Cerebellar nuclear complex (tissue), 1 donor: ENCODE data around the gene CLVS2.
A peak's percentile ranks its signal among the peaks of the same experiment; 100 is the strongest.

ENCODE experiments used
- DNase-seq, 2 experiments: peaks; one replicate each; lab custom pipeline; 2025; lab: John Stamatoyannopoulos, UW

The CLVS2 gene, protein sequence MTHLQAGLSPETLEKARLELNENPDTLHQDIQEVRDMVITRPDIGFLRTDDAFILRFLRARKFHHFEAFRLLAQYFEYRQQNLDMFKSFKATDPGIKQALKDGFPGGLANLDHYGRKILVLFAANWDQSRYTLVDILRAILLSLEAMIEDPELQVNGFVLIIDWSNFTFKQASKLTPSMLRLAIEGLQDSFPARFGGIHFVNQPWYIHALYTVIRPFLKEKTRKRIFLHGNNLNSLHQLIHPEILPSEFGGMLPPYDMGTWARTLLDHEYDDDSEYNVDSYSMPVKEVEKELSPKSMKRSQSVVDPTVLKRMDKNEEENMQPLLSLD

DNA sequence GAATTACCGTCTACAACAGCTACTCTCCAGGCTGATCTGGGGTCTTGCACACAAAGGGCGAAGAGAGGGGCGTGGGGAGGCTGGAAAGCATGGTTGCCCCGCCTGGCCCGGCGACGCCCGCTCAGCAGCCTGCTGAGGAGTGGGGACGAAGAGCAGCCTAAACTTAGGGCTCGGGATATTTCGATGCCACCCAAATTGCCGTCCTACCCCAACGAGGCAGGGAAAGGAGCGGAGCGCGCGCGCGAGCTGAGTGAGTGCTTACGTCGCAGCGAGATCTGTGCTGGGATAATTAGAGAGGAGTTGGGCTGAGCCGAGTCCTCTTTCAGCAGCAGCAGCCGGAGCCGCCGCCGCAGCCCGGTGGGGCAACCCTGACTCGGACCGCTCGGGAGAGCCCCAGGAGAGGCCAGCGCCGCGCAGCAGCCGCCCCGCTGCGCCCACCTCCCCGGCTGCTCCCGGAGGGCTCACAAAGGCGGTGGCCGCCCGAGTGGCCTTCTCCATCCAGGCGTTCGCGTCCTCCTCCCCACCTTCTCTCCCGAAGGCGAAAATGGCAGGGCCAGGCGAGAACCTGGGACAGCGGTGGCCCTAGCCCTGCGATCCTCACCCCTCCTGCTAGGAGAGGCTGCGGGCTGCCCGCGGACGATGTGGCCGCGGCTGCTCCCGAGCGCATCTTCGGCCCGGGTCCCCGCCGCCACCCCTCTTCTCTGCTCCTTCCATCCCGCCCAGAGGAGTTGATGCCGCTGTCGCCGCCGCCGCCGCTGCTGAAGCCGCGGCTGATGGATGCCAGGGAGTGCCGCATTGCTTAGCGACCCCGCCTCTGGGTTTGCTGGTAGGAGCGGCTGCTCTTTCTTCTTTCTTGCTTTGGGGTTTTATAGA is at the start of gene CLVS2:
Gene CLVS2, plus strand, starts transcription at position 315 of the 873 bp plus-strand sequence. CDS start 1,543 bp downstream, outside the sequence.
- peak in 1 of 2 experiments; percentile 56 for DNase-seq

DNA sequence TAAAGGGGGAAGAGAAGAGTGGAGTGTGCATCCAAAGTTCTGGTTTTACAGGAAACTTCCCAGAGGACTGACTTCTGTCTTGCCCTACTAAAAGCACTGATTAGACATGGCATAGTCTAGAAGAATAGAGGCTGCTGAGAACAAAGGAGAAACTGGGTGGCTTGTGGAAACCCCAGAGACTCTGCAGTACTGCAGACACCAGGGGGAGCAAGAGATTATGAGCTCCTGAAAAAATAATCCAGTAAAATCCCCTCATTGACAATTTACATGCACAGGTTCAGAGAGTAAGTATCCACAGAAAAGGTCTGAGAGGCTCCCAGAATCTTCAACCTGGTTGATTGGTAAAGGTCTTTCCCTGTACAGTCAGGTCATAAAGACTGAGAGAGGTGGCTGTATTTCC is 48.7 kb upstream of the CLVS2 start:
- DNase-seq, result no peak

DNA sequence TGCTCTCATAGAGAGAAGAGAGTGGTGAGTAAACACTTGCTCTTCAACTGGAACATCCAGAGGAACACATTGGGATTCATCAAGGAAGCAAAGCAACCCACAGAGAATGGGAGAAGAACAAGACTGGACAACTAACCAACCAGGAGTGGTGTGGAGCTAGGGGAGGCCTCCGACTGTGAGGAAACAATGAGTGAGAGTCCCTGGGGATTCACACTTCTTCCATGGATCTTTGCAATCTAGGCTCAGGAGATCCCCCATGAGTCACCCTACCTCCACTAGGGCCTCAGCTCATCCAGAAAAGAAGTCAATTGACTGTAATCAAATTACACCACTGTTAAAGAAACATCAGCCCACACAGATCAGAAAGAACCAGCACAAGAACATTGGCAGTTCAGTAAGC is 42.3 kb upstream of the CLVS2 start:
- DNase-seq, result no peak

DNA sequence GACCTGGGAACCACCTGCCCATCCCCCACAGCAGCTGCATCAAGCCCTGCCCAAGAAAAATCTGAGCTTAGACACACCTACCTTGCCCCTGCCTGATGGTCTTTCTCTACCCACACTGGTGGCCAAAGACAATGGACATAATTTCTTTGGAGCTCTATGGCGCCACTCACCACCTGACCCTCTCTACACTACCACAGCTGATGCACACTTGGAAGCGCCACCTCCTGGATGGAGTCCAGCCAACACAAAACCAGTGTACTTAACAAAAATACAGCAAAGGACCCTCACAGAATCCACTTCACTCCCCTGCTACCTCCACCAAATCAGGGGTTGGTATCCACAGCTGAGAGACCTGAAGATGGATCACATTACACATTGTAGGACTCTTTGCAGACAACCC is 39.7 kb upstream of the CLVS2 start:
- DNase-seq, result no peak

DNA sequence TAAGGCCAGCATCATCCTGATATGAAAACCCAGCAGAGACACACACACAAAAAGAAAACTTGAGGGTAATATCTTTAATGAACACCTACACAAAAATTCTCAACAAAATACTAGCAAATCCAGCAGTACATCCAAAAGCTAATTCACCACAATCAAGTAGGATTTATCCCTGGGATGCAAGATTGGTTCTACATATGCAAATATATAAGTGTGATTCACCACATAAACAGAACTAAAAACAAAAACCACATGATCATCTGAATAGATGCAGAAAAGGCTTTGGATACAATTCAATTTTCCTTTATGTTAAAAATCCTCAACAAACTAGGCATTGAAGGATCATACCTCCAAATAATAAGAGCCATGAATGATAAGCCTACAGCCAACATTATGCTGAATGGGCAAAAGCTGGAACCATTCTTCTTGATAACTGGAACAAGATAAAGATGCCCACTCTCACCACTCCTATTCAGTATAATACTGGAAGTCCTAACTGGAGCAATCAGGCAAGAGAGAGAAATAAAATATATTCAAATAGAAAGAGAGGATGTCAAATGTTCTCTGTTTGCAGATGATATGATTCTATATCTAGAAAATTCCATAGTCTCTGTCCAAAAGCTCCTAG is 33.9 kb upstream of the CLVS2 start:
- no peak for DNase-seq

DNA sequence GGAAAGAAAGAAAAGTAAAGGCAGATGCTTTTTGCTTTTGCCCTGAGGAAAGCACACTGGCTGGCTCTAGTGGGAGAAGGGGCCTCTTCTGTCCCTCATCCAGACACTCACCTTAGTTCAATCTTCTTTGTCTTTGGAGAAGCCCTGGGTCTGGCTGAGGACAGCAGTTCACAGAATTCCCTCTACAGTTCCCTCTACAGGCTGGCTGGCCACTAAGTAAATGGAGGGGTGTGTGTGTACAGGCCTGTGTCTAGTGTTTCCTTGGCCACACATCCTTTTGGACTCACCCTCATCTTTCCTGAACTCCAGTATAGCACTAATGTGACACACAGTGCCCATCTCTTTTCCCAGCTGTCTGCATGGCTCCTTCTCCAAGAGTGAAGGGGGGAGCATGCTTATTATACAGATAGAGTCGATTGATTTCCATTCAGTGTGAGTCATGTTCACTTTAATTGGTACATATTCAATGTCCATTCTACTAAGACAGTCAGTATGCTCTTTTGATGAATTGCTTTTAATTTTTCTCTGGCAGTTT is 26.0 kb upstream of the CLVS2 start:
- no peak for DNase-seq

DNA sequence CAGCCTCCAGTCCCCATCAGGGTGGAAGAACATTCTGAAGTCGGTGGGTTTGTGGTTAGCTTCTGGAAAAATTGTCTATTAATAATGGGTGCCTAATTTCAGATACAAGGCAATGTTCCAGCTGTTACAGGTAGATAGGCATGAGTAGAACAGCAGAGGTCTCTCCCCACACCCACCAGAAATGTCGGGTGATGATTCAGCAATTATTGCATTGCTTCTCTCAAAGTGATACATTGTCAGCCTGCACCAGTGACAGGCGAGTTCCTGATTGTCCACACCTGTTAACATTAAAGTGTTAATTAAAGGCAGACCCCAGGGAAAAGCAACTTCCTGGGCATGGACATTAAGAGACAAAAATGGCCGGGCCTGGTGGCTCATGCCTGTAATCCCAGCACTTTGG is 18.9 kb upstream of the CLVS2 start:
- DNase-seq, result no peak

DNA sequence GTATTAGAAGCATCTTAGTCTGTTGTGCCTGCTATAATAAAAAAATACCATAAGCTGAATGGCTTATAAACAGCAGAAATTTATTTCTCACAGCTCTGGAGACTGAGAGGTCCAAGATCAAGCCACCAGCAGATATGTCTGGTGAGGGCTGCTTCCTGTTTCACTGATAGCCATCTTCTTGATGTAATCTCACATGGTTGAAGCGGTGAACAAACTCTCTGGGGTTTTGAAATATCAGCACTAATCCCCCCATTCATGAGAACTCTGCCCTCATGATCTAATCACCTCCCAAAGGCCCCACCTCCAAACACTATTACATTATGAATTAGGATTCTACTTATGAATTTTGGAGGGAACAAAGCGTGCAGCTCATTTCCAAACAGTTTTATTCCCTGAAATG is 11.6 kb upstream of the CLVS2 start:
- no peak for DNase-seq

DNA sequence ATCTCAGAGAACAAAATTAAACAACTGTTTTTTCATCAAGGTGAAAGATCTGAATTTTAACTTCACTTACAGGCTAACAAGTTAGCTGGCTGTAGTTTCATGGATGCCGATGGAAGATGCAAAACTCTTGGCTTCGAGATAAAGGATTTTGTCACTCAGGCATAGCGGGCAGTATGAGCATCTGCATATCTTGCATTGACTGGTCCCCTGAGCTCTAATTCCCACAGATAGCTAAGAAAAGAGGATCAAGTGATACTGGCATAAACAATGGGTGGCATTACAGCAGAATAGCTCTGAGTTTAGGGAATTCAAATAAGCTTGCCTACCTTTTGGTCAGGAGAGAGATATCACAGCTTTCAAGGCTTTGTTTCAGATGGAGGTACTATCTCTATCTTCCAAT is 1.8 kb upstream of the CLVS2 start:
- DNase-seq, result no peak

DNA sequence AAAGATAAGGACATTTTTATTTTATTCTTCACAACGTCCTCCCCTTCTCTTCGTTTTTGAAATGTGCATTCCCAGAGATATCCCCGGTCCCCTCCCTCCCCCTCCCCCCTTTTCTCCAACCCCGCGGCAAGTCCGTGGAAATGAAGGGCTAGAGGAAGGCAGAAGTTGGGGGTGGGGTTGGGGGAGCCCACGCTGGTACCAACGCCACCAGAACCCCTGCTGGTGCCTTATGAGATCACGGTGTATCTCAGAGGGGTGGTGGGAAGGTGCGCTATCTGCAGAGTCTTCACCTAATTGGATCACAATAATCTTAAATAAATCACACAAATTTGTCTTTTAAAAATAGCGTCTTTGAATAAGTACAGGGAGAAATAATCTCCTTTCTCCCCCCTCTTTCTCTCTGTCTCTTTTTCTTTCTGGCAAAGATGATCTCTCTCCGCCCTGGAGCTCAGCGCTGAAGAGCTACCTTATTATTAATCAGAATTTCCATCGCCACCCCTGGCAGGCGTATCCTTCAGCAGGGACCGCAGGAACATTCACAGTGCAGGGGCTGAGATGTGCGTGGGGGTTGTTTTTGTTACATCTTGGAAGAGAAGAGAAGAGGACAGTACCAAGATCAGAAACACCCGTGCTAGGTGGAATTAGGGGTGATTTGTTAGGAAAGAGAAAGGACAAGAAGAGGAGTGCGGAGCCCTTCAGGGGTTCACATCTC is 915 bp downstream of the CLVS2 start:
- no peak for DNase-seq

DNA sequence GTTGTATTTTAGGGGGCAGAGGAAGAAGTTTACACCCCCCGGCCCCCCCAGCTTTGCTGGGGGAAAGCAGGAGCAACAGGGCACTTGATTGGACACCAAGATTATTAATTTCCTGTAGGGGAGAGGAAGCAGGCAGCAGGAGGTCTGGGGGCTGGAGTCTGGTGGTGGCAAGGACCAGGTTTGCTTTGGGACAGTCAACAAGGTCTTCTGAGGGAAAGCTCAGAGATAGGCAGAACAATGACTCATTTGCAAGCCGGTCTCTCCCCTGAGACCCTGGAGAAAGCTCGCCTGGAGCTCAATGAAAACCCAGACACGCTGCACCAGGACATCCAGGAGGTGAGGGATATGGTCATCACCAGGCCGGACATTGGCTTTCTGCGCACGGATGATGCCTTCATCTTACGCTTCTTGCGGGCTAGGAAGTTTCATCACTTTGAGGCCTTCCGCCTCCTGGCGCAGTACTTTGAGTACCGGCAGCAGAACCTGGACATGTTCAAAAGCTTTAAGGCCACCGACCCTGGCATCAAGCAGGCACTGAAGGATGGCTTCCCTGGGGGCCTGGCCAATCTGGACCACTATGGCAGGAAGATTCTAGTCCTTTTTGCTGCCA is 1.6 kb downstream of the CLVS2 start:
- DNase-seq, result peak in 1 of 2 experiments; percentile 47

DNA sequence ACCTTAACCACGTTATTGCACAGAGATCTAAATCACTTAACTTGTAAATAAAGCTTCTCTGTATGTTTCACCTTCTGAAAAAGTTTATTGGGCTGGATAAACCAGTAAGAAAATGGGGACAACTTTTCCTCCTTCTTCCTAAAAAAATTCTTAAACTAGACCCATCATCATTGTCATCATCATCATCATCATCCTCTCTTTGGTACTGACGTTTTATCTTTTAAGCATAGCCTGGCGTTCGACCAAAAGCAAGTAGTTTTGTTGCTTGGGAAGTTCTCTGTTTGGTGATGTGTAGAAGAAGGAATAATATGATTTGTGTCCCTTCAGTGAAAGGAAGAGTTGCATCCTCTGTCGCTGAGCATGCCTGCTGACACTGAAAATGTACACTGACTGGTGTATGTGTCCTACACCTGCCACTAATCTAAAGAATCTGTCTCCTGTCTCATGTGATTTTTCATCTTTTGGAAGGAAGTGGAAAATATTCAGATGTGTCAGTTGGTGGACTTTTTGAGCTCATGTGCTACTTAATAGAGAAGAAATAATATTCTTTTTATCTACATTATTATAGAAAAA is 2.5 kb downstream of the CLVS2 start:
- no peak for DNase-seq

DNA sequence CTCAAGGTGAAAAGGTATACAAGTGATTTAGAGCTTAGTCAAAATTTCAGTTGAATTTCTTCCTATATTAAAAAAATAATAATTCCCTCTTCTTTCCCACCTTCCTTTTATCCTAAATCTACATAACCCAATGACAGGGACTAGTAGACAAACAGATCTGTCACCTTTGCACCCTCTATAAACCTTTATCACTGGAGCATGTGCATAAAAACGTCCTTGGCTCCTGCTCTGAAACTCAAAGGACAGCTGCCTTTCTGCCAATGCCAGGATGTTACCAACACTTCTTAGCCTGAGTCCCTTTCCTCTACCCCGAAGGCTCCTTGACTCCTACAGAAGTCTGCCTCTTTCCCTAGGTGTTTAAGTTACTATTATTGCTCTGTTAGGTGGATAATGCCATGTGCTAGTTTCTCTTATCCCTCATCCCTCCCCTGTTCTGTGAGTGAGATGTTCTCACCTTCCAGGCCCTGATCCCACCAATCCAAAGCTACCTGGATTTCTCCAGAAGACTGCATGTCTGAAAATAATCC is 4.3 kb downstream of the CLVS2 start:
- no peak for DNase-seq

DNA sequence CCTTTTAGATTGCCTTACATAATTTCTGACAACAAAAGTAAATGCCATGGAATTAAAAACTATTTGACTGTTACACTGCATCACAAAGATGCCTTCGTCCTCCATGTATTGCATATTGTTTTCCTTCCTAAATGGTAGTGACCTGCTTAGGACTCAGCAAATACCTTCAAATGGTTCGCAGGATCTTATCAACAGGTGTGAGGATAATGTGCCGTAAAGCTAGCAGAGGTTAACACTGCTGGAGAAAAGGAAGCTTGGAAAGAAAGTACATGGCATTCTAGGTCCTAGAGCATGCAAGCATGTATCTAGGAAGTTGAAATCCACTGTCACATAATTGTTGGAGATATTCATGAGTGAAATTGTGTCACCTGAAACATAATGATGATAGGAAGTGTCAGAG is 5.5 kb downstream of the CLVS2 start:
- no peak for DNase-seq

DNA sequence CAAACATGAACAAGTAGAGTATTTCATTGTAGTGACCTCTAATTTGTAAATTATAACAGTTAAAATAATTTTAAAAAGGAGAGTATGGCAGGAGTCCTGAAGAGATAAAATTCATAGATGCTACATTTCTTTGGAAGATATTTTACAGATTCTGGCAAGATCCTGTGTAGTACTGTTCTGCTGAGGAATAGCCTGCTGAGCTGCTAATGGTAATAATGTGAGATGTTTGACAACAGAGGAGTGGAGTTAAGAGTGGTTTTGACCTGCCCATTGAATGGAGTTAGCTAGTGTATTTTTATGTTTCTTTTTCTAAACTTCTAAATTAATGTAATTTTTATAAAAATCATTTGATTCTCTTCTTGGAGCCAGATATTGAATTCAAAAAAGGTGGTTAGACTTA is 11.8 kb downstream of the CLVS2 start:
- DNase-seq, result no peak

DNA sequence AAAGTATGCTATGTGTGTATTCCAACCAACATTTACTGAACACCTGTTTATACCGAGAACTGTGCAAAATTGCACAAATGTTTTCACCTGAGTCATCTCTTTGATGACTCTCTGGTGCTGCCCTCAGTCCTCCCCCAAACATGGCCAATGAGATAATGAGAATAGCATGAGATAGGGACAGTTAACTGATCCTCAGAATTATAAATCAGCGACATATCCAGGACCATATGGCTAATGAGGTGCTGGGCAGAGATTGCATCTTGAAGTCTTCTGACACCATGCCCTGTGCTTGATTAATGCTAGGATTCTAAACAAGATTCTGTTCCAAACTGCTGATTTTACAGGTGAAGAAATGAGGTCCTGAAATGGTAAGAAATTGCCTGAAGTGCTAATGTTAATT is 13.0 kb downstream of the CLVS2 start:
- no peak for DNase-seq

DNA sequence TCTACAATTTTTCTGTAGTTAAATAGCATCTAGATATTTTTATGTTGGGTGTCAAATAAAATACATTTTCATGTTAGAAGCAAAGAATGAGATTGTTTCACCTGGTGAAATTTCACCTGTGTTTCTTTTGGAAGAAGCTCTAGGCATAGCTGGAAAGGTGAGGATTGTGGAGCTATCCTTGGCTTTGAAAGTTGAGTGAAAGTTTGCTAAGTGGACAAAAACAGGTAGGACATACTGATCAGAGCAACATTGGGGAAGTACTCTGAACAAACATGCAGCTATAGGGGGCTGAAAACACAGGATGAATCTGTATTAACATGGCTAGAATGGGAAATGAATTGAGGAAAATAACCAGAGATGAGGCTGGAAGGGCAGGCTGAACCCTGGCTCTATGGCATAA is 18.8 kb downstream of the CLVS2 start:
- DNase-seq, result no peak

DNA sequence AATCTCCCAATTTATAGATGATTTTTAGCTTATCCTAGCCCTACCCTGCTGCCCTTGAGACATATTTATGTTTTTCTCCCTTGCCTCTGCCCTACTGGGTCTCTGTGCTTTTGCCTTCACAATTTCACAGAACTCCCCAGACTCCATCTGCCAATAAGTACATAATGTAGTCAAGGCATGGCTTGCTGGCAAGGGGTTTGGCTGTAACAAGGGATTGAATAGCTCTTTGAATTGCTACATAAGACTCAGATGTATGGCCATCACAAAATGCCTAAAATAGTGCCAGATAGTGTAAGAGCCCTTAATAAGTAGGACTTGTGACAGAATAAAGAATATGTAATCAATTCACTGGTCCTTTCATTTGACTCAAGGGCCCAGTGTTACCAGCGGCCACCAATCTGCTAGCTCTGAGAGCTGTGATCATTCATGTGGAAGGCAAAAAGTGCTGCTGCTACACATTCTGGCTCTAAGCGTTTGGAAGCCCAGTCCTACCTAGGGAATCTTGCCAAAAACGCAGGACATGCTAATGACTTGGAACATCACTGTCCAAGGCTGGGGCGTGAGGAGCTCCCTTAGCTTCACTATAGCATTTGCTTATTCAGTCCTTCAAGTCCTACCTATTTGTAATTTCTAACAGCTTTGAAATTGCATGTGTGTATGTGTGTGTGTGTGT is 20.5 kb downstream of the CLVS2 start:
- peak; percentile 87 to 91 for DNase-seq

DNA sequence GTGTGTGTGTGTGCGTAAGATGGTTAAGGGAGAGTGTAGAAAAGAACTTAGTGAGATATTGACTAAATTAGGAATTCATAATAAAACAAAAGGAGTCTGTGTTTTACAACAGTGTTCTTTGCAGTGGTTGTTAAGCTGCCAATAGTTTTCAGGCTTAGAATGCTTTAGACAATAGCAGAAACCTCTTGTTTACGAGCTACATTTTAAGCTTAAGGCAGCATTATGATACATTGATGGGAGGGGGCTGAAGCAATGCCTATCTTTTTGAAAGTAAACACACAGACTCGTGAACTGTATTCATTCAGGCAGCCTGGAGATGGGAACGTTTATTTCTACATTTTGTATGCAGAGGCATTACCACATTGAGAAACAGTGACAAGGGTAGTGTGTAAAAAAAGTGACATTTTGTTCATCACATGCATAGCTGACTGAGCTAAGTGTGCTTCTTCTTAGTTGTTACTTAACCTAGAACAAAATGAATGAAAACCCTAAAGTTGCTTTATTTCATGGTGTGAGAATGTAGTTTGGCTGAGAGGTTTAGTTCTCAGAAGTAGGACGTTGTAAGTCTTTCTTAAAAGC is 21.2 kb downstream of the CLVS2 start:
- DNase-seq, result no peak

DNA sequence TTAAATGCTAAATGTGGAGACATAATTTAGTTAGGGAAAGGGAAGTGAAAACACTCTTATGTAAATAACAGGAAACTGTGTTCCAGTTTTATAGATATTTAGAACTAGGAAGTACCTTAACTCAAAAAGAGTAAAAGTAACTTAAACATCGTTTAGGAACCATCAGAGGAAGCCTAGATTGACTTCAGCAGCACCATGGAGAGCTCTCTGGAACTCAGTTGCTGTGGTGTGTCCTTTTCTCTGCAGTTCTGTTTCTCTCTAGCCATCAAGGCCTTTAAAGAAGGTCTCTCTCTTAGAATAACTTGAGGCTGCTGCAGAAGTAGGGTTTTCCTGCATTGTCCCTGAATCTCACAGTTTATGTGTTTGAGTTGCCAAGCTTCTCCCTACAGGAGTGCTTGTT is 26.9 kb downstream of the CLVS2 start:
- no peak for DNase-seq
